SH-SY5Y (cell line): Measurements from ENCODE around the gene SMIM45.

Experiments used
- GATA2 ChIP-seq: IDR thresholded peaks from 2 replicates; pipeline ENCODE4 v1.6.1; 2011; ENCODE audit warnings: mild to moderate bottlenecking, low read depth, low read length
- GATA3 ChIP-seq: IDR thresholded peaks from 2 replicates; pipeline ENCODE4 v1.6.1; 2011; ENCODE audit warnings: low read depth, mild to moderate bottlenecking, low read length, moderate library complexity

The SMIM45 gene

DNA sequence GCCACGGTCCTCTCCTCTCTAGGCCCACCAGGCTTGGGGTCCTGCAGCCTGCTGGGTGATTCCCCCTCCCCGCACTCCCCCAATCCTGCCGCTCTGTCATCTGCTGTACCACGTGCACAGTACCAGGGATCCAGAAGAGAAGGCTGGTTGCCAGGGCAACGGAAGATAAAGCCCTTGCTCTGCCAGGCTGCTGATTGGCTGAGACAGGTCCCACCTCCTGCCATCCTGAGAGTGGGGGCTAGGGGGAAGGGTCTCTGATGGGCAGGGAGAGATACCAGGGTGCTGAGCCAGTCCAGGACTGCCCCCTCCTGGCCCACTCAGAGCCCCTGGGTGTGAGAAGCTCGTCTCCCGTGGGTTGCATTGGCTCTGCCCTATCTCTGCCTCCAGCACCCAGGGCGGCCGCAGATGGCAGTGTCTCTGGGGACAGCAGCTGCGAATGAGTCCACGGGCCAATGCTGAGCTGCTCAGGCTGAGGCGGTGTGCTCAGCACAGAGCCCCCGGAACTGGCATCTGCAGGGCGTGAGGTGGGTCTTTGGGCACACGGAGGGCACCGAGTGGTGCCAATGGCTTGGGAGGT is at the start of gene SMIM45:
Gene SMIM45, plus strand, starts transcription at position 253 of the 577 bp plus-strand sequence.
- TF ChIP-seq GATA2 = peak; percentile 91
- TF ChIP-seq GATA3 = no peak

GRCh38 chr22:41902932-41903421 is 49.0 kb upstream of the SMIM45 start:
- no peak for TF ChIP-seq GATA2
- TF ChIP-seq GATA3 = no peak

DNA sequence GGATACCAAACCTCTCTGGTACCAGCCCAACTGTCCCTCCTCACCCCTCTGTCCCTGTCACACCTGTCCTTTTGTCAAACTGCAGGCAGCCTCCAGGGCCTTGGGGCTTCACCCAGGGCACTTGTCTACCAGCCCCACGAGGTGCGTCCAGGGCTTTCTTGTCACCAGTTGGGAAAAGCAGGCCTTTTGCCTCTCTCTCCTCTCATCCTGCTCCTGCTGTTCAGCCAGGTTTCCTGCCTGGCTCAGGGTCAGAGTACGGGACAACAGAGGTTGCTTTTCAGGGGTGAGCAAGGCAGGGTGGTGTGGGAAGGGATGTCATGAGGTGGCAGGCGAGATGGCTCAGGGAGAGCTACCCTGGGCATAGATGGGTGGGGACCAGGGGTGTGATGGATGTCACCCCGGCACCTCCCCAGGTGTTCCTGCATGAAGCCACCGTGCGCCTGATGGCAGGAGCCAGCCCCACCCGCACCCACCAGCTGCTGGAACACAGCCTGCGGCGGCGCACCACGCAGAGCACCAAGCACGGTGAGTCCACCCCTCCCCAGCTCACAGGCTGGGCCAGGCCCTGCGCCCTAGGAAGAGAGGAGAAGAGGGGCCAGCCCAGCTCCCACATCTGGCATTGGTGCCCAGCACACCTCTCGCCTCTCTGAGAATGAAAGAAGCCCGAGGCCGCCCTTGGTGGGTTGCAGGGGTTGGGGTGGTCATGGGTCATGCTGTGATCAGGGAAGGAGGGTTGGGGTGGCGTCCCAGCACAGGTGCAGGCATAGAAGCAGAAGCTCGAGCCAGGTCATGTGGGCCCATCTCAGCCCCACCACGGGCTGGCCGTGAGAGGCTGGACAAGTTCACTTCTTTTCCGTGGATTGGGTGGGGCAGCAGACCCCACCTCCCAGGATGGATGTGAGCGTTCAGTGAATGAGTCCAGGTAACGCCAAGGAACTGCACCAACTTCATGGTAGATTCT is 47.2 kb upstream of the SMIM45 start:
- no peak for TF ChIP-seq GATA2
- no peak for TF ChIP-seq GATA3

DNA sequence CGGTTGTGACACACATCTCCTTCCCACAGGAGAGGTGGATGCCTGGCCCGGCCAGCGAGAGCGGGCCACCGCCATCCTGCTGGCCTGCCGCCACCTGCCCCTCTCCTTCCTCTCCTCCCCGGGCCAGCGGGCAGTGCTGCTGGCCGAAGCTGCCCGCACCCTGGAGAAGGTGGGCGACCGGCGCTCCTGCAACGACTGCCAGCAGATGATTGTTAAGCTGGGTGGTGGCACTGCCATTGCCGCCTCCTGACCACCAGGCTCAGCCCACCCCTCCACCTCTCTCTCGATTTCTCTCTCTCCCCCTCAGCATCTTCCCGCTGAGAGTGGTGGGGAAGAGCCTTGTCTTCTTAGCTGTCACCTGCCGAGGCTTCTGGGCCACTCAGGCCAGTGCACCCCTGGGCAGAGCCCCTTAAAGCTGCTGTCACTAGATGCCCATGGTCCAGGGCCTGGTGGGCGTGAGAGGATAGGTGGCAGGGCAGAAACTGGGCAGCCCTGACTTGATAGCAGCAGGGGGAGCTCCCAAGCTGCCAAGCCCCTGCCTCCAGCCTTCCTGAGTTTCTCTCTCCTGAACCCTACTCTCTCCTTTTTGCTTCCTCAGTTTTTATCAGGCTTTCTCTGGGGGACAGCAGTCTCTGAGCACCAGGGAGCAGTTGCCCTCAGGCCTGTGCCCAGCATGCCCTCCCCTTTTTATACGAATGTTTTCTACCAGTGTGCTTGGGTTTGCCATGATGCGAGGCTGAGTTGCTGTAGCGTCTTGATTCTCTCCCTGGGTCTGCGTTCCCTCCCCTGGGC is 46.3 kb upstream of the SMIM45 start:
- TF ChIP-seq GATA3 (no peak), GATA2 (no peak)

GRCh38 chr22:41906822-41907221 is 45.1 kb upstream of the SMIM45 start:
- TF ChIP-seq GATA3 (no peak), GATA2 (no peak)

- TF ChIP-seq GATA2 = no peak
- no peak for TF ChIP-seq GATA3
These were observed 44.2 kb upstream of the SMIM45 start for GRCh38 chr22:41907436-41908401.

DNA sequence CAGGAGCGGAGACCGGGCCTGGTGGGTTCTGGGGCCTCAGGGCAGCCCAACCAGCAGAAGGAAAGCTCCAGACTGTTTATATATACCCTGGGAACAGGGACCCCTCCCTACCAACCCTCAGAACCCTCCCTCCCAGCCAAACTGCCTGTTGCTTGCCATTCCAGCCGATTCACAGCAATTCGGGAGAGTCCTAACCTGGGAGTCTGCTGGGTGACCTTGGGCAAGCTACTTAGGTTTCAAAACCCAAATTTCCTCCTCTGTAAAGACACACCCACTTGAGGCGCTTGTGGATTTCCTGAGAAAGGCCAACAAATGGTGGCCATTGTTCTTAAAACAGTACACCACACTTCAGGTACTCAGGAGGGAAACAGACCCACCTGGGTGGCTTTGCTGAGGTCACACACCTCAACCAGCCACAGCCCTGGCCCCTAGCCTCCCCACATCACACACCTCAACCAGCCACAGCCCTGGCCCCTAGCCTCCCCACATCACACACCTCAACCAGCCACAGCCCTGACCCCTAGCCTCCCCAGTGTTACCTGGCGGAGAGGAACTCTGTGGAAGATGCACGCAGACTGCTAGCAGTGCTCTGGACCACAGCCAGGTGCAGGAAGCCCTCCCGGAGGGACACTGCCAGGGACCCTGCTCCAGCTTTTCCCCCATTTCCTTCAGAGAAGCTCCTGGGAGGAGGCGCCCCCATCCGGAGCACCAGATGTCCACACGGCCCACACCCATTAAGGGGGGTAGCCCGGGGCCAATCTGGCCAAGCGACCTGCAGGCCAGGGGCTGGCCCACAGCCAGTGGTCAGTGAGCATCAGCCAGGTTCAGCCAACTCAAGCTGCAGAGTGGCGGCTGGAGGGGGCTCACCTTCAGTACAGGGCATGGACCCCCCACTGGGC is 43.3 kb upstream of the SMIM45 start:
- no peak for TF ChIP-seq GATA3
- no peak for TF ChIP-seq GATA2

GRCh38 chr22:41909310-41910049 is 42.5 kb upstream of the SMIM45 start:
- TF ChIP-seq GATA2 = no peak
- no peak for TF ChIP-seq GATA3

DNA sequence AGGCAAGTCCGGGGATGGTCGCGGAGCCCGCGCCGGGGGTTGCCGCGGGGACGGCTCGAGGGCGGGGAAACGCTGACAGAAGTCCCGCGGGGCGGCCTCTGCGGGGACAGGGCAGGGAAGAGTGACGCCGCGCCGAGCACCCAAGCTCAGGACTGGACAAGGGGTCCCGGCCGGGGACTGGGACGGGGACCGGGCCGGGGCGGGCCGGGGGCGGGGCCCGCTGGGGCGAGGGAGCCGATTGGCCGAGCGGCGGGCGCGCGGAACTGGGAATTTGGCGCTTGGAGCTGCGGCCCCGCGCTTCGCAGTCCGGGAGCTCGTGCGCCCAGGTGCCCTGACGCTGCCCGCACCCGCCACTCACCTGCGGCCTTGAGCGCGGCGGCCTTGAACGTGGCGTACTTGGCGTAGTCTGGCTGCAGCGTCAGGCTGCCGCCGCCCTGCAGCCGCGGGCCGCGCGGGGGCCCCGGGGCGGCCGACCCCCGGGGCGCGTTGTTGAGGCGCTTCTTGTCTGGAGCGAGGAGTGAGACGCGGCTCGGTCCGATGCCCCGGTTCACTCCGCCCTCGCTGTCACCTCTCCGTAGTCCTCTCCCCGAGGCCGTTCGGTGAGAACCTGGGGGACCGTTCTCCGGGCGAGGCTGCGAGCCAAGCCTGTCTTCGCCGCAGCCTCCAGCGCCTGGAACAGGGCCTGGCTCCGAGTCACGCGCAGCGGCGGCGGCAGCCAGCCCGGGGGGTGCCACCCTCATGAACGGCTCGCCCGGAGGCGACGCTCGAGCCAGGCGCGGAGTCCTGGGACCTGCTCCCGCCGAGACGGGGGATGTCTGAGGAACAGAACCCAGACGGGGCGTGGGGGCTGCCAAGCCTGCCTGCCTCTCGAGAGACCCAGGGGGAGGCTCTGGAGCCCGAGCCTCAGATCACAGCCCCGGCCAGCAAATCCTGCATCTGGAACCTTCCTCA is 41.6 kb upstream of the SMIM45 start:
- TF ChIP-seq GATA3 (no peak), GATA2 (no peak)

- TF ChIP-seq GATA2 (no peak), GATA3 (no peak)
These were observed 40.8 kb upstream of the SMIM45 start for GRCh38 chr22:41911001-41911611.
